GM18520 (cell line): Measurements from ENCODE around the gene CDKN2D.

Experiments used
- ATAC-seq: cut with Tn5 transposase; IDR thresholded peaks from one replicate; pipeline ENCODE4 v1.9.1; 2021; ENCODE audit not compliant: unreplicated experiment

CDKN2D gene

GRCh38 chr19:10521461-10522171 is 47.2 kb downstream of the CDKN2D start:
- ATAC-seq, result no peak

GRCh38 chr19:10520652-10521318 is 48.0 kb downstream of the CDKN2D start:
- ATAC-seq, result no peak

- no peak for ATAC-seq
Measured at GRCh38 chr19:10519421-10519820, 49.4 kb downstream of the CDKN2D start.

GRCh38 chr19:10518444-10519361 is 50.1 kb downstream of the CDKN2D start:
- no peak for ATAC-seq

- ATAC-seq, result no peak
Measured at GRCh38 chr19:10517760-10518443, 50.9 kb downstream of the CDKN2D start.

- no peak for ATAC-seq
Measured at GRCh38 chr19:10517361-10517759, 51.4 kb downstream of the CDKN2D start, which contains the start of gene S1PR5. Gene S1PR5, minus strand, starts transcription at chr19:10517447. Its CDS starts 2,436 bp downstream, at chr19:10515011.

- no peak for ATAC-seq
Measured at GRCh38 chr19:10516671-10517286, 52.0 kb downstream of the CDKN2D start.
